Stimulated activated naive CD8-positive, alpha-beta T cell treated with anti-CD3 and anti-CD28 coated beads, Interleukin-15, Interleukin-2, amounts not matched to agents 100 ng/mL and 50 ng/mL, for 24 hours (primary cell): ENCODE measurements around the gene PPP2R2D.
"Not testable (repeated sequence)": the region's sequence is repeated elsewhere in the genome, so short reads cannot be mapped to it uniquely, and the experiment has no call there.

ENCODE experiments used
- H3K27ac Mint-ChIP-seq: one replicate; pipeline ENCODE4 v1.8.0; 2021; ENCODE audit warnings: mild to moderate bottlenecking, mixed read lengths
- H3K27me3 Mint-ChIP-seq: one replicate; pipeline ENCODE4 v1.8.0; 2021; ENCODE audit warnings: mixed read lengths
- H3K36me3 Mint-ChIP-seq: one replicate; pipeline ENCODE4 v1.8.0; 2021; ENCODE audit warnings: low read depth, mixed read lengths
- H3K4me1 Mint-ChIP-seq: one replicate; pipeline ENCODE4 v1.8.0; 2021; ENCODE audit warnings: low read depth, mixed read lengths
- H3K4me3 Mint-ChIP-seq: one replicate; pipeline ENCODE4 v1.8.0; 2021; ENCODE audit warnings: mild to moderate bottlenecking, mixed read lengths
- H3K9me3 Mint-ChIP-seq: one replicate; pipeline ENCODE4 v1.8.0; 2021; ENCODE audit warnings: mixed read lengths

Gene PPP2R2D

GRCh38 chr10:131875501-131875900 lies 25.3 kb upstream of the PPP2R2D start:
- no peaks in the 10 kb centered on the region for H3K36me3 Mint-ChIP-seq
- no peak overlapping the region for H3K4me3 Mint-ChIP-seq
- no peaks in the 10 kb centered on the region for H3K9me3 Mint-ChIP-seq
- H3K27ac Mint-ChIP-seq: no peak overlapping the region
- H3K4me1 Mint-ChIP-seq: peaks cover 3% of the 10 kb centered on the region
- H3K27me3 Mint-ChIP-seq: peaks cover 28% of the 10 kb centered on the region

- no peaks in the 10 kb centered on the region for H3K36me3 Mint-ChIP-seq
- no peaks in the 10 kb centered on the region for H3K9me3 Mint-ChIP-seq
- H3K4me1 Mint-ChIP-seq: peaks cover 3% of the 10 kb centered on the region
- no peak overlapping the region for H3K4me3 Mint-ChIP-seq
- peaks cover 28% of the 10 kb centered on the region for H3K27me3 Mint-ChIP-seq
- H3K27ac Mint-ChIP-seq: no peak overlapping the region
These were observed 24.8 kb upstream of the PPP2R2D start for GRCh38 chr10:131876017-131876416.

GRCh38 chr10:131876508-131876907 lies 24.3 kb upstream of the PPP2R2D start:
- Mint-ChIP-seq H3K4me3 (no peak overlapping the region), H3K4me1 (peaks cover 3% of the 10 kb centered on the region), H3K27me3 (peaks cover 28% of the 10 kb centered on the region), H3K9me3 (no peaks in the 10 kb centered on the region), H3K27ac (no peak overlapping the region), H3K36me3 (no peaks in the 10 kb centered on the region)

GRCh38 chr10:131880016-131880590 lies 20.7 kb upstream of the PPP2R2D start:
- Mint-ChIP-seq H3K36me3 (no peaks in the 10 kb centered on the region), H3K4me3 (no peak overlapping the region), H3K4me1 (no peaks in the 10 kb centered on the region), H3K27ac (no peak overlapping the region), H3K9me3 (no peaks in the 10 kb centered on the region), H3K27me3 (peaks cover 19% of the 10 kb centered on the region)

- Mint-ChIP-seq H3K4me3 (no peak overlapping the region), H3K4me1 (peaks cover 6% of the 10 kb centered on the region), H3K36me3 (no peaks in the 10 kb centered on the region), H3K27ac (no peak overlapping the region), H3K9me3 (no peaks in the 10 kb centered on the region), H3K27me3 (peaks cover 16% of the 10 kb centered on the region)
These were observed 19.5 kb upstream of the PPP2R2D start for GRCh38 chr10:131881104-131881880.

- Mint-ChIP-seq H3K4me3 (no peak overlapping the region), H3K27me3 (peaks cover 11% of the 10 kb centered on the region), H3K9me3 (no peaks in the 10 kb centered on the region), H3K36me3 (no peaks in the 10 kb centered on the region), H3K27ac (no peak overlapping the region), H3K4me1 (peaks cover 8% of the 10 kb centered on the region)
These were observed 18.7 kb upstream of the PPP2R2D start for GRCh38 chr10:131882151-131882550.

GRCh38 chr10:131882590-131883451 lies 18.0 kb upstream of the PPP2R2D start:
- Mint-ChIP-seq H3K4me1 (peaks cover 8% of the 10 kb centered on the region), H3K9me3 (no peaks in the 10 kb centered on the region), H3K36me3 (no peaks in the 10 kb centered on the region)

GRCh38 chr10:131883621-131884393 lies 17.0 kb upstream of the PPP2R2D start:
- not testable (repeated sequence) for H3K27ac Mint-ChIP-seq, H3K9me3 Mint-ChIP-seq, H3K4me3 Mint-ChIP-seq, H3K4me1 Mint-ChIP-seq, H3K27me3 Mint-ChIP-seq, H3K36me3 Mint-ChIP-seq

More at GRCh38 chr10:131882590-131883451, 18.0 kb upstream of the PPP2R2D start:
- Mint-ChIP-seq H3K27ac (no peak overlapping the region), H3K4me3 (no peak overlapping the region), H3K27me3 (peaks cover 8% of the 10 kb centered on the region)

GRCh38 chr10:131885391-131886165 lies 15.2 kb upstream of the PPP2R2D start:
- Mint-ChIP-seq H3K4me1 (peaks cover 8% of the 10 kb centered on the region), H3K27ac (no peak overlapping the region), H3K36me3 (no peaks in the 10 kb centered on the region), H3K9me3 (no peaks in the 10 kb centered on the region), H3K4me3 (no peak overlapping the region), H3K27me3 (no peaks in the 10 kb centered on the region)

- H3K4me3 Mint-ChIP-seq: no peak overlapping the region
- H3K27me3 Mint-ChIP-seq: no peaks in the 10 kb centered on the region
- no peak overlapping the region for H3K27ac Mint-ChIP-seq
- H3K36me3 Mint-ChIP-seq: no peaks in the 10 kb centered on the region
- no peaks in the 10 kb centered on the region for H3K9me3 Mint-ChIP-seq
- H3K4me1 Mint-ChIP-seq: peaks cover 8% of the 10 kb centered on the region
These were observed 14.6 kb upstream of the PPP2R2D start for GRCh38 chr10:131886237-131886636.

GRCh38 chr10:131888186-131888604 lies 12.6 kb upstream of the PPP2R2D start:
- no peaks in the 10 kb centered on the region for H3K9me3 Mint-ChIP-seq
- H3K27me3 Mint-ChIP-seq: no peaks in the 10 kb centered on the region
- no peak overlapping the region for H3K27ac Mint-ChIP-seq
- no peak overlapping the region for H3K4me3 Mint-ChIP-seq
- H3K36me3 Mint-ChIP-seq: no peaks in the 10 kb centered on the region
- peaks cover 8% of the 10 kb centered on the region for H3K4me1 Mint-ChIP-seq

- H3K27me3 Mint-ChIP-seq: no peaks in the 10 kb centered on the region
- H3K4me1 Mint-ChIP-seq: peaks cover 8% of the 10 kb centered on the region
- no peaks in the 10 kb centered on the region for H3K36me3 Mint-ChIP-seq
- no peak overlapping the region for H3K27ac Mint-ChIP-seq
- no peak overlapping the region for H3K4me3 Mint-ChIP-seq
- H3K9me3 Mint-ChIP-seq: no peaks in the 10 kb centered on the region
These were observed 11.1 kb upstream of the PPP2R2D start for GRCh38 chr10:131889755-131890154.

- no peaks in the 10 kb centered on the region for H3K27me3 Mint-ChIP-seq
- H3K27ac Mint-ChIP-seq: no peak overlapping the region
- no peak overlapping the region for H3K4me3 Mint-ChIP-seq
- H3K4me1 Mint-ChIP-seq: peaks cover 6% of the 10 kb centered on the region
- H3K9me3 Mint-ChIP-seq: no peaks in the 10 kb centered on the region
- no peaks in the 10 kb centered on the region for H3K36me3 Mint-ChIP-seq
These were observed 10.3 kb upstream of the PPP2R2D start for GRCh38 chr10:131890276-131891195.
